T follicular helper cell (primary cell): ENCODE results near the gene PFKL.
"Not testable (repeated sequence)": the region's sequence is repeated elsewhere in the genome, so short reads cannot be mapped to it uniquely, and the experiment has no call there.

Experiments
- DNase-seq: peaks from one replicate; pipeline ENCODE4 v3.0.0-alpha.2; 2020; ENCODE audit warnings: low read depth

Gene PFKL

DNA sequence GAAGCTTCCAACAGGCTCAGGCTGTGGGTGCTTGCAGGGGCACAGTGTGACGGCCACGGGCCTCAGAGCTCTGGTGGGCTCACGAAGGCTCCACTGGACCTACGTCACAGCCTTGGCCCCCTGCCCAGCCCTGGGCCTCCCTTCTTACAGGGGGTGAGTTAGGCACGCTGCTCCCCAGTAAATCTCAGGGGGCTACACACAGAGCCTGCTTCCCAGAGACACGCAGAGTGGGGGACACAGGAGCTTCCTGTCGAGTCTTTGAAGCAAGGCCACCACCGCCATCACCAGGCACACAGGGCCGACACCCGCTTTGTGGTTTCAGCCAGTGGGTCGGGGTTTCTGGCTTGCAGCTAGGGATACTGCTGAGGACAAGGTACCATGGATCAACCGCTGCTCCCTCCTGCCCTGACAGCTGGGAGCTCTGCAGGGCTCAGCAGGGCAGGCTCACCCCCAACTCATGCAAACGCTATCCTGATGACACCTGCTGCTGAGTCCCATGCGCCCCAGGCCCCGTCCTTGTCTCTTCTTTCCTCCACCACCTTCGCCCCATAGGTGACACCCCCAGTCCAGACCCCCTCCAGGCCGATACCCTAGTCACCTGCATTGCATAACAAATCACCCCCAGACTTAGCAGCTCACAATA lies 44.8 kb downstream of the PFKL start:
- DNase-seq, result no peak

DNA sequence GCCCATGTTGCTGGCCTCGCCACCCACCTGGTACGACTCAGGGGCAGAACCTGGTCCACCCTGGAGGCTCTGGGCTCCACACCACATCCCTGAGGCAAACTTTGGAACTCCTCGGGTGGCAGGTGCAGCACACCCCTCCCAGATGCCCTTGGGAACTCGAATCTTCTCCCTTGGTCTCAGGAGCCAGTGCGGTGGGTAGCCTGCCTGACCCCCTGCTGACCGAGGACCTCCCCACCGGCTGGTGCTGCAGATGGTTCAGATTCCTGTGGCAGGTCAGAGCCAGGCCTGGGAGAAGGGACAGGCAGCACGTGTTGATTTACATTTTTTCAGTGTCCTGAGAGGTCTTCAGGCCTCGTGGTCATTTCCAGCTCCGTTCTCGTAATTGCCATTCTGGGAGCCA lies 45.6 kb downstream of the PFKL start:
- no peak for DNase-seq

GRCh38 chr21:44347911-44348451 lies 48.1 kb downstream of the PFKL start:
- no peak for DNase-seq

- DNase-seq, result no peak
Observed at GRCh38 chr21:44348861-44349260, 49.0 kb downstream of the PFKL start.

DNA sequence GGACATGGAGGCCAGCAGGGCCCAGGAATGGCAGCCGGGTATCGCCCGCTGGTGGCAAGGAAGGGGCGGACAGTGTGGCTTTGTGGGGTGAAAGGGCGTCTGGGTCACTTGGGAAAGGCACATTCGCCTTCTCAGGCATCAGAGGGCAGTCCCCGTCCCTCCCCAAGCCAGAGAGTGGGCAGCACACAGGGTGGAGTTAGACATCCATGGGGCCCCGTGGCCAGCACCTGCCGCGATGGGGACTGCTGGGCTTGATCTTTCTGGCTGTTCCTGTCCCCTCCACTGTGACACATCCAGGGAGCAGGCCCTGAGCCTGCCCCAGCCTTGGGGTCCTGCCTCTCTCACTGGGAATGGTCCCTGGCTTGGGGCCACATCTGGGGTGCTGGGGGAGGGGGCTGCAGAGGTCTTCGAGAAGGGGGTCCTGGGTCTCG lies 49.6 kb downstream of the PFKL start:
- DNase-seq, result no peak

GRCh38 chr21:44349847-44350772 lies 50.3 kb downstream of the PFKL start:
- no peak for DNase-seq

GRCh38 chr21:44350773-44351481 lies 51.1 kb downstream of the PFKL start:
- DNase-seq, result no peak

DNA sequence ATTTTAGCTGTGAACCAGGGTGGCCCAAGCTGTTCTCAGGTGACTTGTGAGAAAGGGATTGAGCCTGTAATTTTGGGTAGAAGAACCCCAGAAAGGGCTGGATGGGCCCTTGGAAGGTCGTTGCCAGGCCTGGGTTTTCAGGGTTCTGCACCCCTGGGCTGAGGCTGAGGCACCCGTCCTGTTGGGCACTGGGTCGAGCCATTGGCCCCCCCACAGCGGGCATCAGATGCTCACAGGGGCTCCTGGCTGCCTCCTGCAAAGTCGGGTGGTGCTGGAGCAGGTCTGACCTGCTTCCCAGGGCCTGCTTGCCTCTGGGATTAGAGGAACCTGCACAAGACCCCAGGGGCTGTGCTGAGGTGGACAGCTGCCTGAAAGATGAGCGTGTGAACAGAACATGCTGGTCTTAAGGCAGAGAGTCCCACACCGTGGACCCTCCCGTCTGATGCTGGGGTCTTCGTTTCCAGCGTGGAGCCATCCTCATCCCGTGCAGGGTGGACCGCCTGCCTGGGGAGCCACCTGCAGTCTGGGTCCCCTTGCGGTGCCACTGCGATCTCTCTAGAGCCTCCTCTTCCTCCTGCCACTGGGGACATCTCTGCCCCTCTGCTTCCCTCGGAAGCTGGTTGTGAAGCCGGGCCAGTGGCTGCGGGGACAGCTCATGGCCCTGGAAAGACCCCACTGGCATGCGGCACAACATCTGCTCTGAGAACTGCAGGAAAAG lies 51.8 kb downstream of the PFKL start:
- no peak for DNase-seq

DNA sequence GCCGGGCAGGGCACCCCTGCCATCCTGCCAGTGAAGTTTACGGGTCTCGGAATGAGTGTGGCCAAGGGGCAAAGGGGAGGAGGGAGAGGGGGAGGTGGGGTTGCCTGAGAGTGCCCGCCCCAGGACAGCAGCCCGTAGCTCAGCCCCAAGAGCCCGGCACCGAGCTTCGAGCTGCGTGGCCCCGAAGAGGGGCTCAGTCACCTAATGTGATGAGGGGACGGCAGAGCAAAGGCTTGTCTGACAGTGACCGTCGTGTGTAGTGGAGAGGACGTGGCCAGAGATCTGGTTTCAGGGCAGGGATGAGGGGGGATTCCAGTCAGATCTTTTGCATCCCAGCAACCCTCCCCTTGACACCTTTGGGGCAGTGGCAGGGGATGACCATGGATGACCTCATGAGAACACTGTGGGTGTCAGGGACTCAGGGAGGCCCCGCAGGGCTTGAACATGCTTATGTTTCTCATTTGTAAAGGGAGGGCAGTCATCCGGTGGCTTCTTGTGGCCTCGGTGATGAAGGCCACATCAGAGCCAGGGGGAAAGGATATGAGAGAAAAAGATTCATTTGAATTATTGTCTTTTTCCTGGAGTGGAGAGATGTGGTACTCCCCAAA lies 52.5 kb downstream of the PFKL start:
- DNase-seq, result no peak

GRCh38 chr21:44353191-44353970 lies 53.5 kb downstream of the PFKL start, which contains the start of gene TRPM2:
TSS of gene TRPM2 (plus strand) at chr21:44353621. CDS start at chr21:44353701, 80 bp downstream.
- DNase-seq, result no peak

DNA sequence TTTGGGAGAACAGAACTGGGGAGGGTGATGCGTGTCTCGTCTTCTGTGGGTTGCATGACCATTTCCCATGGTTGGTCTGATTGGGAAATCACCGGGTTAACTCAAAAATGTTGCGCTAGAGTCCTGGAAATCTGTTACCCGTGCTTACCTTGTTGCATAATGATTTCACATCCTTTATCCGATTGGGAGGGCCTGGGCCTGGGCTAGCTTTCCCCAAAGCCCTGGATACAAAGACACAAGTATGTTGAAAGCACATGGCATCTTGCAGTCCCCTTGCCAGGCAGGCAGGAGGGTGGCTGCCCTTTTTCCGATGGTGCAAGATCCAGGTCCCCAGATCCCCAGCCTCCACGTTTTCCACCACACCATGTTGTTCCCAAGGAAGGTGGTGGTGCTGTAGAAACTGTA lies 54.1 kb downstream of the PFKL start:
- DNase-seq, result no peak

GRCh38 chr21:44354775-44355771 lies 55.2 kb downstream of the PFKL start:
- DNase-seq, result no peak

DNA sequence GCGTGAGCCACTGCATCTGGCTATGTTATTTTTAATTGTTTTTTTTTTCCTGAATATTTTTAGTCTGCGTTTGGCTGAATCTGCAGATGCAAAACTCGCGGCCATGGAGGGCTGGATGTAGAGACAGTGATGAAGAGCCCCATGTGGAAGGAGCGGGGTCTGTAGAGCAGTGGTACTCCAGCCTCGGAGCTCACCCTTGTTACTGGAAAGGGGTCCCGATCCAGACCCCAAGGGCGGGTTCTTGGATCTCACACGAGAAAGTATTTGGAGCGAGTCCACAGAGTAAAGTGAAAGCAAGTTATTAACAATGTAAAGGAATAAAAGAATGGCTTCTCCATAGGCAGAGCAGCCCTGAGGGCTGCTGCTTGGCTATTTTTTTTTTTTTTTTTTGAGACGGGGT lies 56.3 kb downstream of the PFKL start:
- no peak for DNase-seq

- DNase-seq, result no peak
Observed at GRCh38 chr21:44356636-44357035, 56.8 kb downstream of the PFKL start.

GRCh38 chr21:44357064-44357837 lies 57.4 kb downstream of the PFKL start:
- no peak for DNase-seq

DNA sequence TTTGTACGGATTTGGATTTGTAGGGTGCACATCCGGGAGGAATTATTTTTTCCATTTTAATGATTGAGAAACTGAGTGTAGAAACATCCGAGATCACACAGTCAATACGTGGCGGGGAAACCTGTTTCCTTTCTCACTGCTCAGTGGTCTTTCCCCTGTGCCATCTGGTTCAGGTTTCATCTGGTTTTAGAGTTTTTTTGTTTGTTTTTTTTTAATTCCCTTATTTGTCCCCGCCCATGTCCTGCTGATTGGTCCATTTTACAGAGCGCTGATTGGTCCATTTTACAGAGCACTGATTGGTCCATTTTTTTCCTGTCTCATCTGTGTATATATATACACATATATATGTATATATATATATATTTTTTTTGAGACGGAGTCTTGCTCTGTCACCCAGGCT lies 59.5 kb downstream of the PFKL start:
- no peak for DNase-seq

DNA sequence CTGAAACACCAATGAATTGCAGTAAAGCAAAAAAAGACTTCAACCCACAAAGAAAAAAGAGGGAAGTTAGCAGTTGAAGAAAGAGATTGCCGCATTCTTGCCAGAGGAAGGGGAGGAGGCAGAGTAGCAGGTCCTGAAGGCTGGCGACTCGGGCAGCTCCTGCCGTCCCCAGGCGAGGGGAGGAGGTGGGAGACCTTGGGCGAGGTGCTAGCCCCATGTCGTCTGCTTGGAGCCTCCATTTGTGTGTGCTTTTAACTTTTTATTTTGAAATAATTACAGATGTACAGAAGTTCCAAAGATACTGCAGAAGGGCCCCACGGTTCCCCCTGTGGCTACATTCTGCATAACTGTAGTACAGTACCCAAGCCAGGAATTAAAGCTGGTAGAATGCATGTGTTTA lies 60.3 kb downstream of the PFKL start:
- no peak for DNase-seq

DNA sequence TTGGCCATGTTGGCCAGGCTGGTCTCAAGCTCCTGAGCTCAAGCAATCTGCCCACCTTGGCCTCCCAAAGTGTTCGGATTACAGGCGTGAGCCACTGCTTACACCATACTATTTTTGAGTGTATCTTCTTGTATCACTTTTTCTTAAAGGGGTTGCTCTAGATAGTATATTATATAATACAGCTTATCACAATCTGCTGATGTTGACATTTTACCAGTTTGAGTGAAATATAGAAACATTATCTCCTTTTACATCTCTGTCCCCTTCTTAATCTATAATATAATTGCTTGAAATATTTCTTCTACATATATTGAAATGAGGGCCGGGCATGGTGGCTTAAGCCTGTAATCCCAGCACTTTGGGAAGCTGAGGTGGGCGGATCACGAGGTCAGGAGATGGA lies 62.0 kb downstream of the PFKL start:
- DNase-seq, result not testable (repeated sequence)
